ENCODE results near the gene MANF.
"Not testable (repeated sequence)": the region's sequence is repeated elsewhere in the genome, so short reads cannot be mapped to it uniquely, and the experiment has no call there.

Gene MANF

GRCh38 chr3:51354172-51354571 lies 30.9 kb upstream of the MANF start:
- peaks cover 19% of the 10 kb centered on the region; the same call in 1 of the 2 replicates for H3K36me3 ChIP-seq (ENCODE audit: control insufficient read depth, insufficient read depth, low read length)
- H3K9me3 ChIP-seq (ENCODE audit: control insufficient read depth, insufficient read depth, low read length), result no peaks in the 10 kb centered on the region
- no peak overlapping the region for H3K27ac ChIP-seq (ENCODE audit: low read depth, low read length)

GRCh38 chr3:51354731-51355615 lies 30.1 kb upstream of the MANF start:
- H3K27ac ChIP-seq (ENCODE audit: low read depth, low read length), result no peak overlapping the region
- no peak overlapping the region for H3K4me3 ChIP-seq (ENCODE audit: low read depth, low read length)
- no peaks in the 10 kb centered on the region for H3K4me1 ChIP-seq (ENCODE audit: control insufficient read depth, insufficient read depth, low read length)
- no peaks in the 10 kb centered on the region for H3K27me3 ChIP-seq (ENCODE audit: control insufficient read depth, insufficient read depth, low read length)
- H3K9me3 ChIP-seq (ENCODE audit: control insufficient read depth, insufficient read depth, low read length), result no peaks in the 10 kb centered on the region
- no peak overlapping the region for H3K9ac ChIP-seq (ENCODE audit: low read depth, low read length)
- H3K36me3 ChIP-seq (ENCODE audit: control insufficient read depth, insufficient read depth, low read length), result peaks cover 25% of the 10 kb centered on the region

More at GRCh38 chr3:51354172-51354571, 30.9 kb upstream of the MANF start:
- Histone ChIP-seq H3K4me1 (ENCODE audit: control insufficient read depth, insufficient read depth, low read length) (no peaks in the 10 kb centered on the region), H3K4me3 (ENCODE audit: low read depth, low read length) (no peak overlapping the region), H3K27me3 (ENCODE audit: control insufficient read depth, insufficient read depth, low read length) (no peaks in the 10 kb centered on the region), H3K9ac (ENCODE audit: low read depth, low read length) (no peak overlapping the region)

GRCh38 chr3:51355891-51356578 lies 29.1 kb upstream of the MANF start:
- Histone ChIP-seq H3K4me3 (ENCODE audit: low read depth, low read length) (no peak overlapping the region), H3K9ac (ENCODE audit: low read depth, low read length) (no peak overlapping the region), H3K27ac (ENCODE audit: low read depth, low read length) (no peak overlapping the region), H3K36me3 (ENCODE audit: control insufficient read depth, insufficient read depth, low read length) (peaks cover 32% of the 10 kb centered on the region), H3K4me1 (ENCODE audit: control insufficient read depth, insufficient read depth, low read length) (no peaks in the 10 kb centered on the region), H3K9me3 (ENCODE audit: control insufficient read depth, insufficient read depth, low read length) (no peaks in the 10 kb centered on the region), H3K27me3 (ENCODE audit: control insufficient read depth, insufficient read depth, low read length) (no peaks in the 10 kb centered on the region)

DNA sequence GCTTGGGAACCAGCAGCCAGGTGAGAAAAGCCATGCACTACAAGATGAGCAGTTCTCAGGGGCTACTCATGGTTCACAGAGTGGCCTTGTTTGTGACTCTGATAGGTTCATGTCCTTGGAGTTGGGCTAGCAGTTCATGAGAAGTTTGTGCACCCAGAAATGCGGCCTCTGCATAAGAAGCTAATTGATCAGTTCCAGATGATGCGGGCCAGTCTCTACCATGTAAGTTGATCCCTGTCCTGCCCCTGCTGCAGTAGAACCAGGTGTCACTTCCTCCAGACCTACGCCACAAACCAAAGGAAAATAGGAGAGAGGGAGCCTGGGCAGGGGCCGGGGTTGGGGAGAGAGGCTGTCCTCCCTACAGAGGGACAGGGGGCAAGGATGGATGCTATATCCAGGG lies 27.2 kb upstream of the MANF start:
- Histone ChIP-seq H3K27ac (ENCODE audit: low read depth, low read length) (no peak overlapping the region), H3K36me3 (ENCODE audit: control insufficient read depth, insufficient read depth, low read length) (peaks cover 34% of the 10 kb centered on the region), H3K4me1 (ENCODE audit: control insufficient read depth, insufficient read depth, low read length) (no peaks in the 10 kb centered on the region), H3K9me3 (ENCODE audit: control insufficient read depth, insufficient read depth, low read length) (no peaks in the 10 kb centered on the region), H3K4me3 (ENCODE audit: low read depth, low read length) (no peak overlapping the region), H3K27me3 (ENCODE audit: control insufficient read depth, insufficient read depth, low read length) (no peaks in the 10 kb centered on the region), H3K9ac (ENCODE audit: low read depth, low read length) (no peak overlapping the region)

GRCh38 chr3:51358981-51359380 lies 26.1 kb upstream of the MANF start:
- Histone ChIP-seq H3K27me3 (ENCODE audit: control insufficient read depth, insufficient read depth, low read length) (no peaks in the 10 kb centered on the region), H3K27ac (ENCODE audit: low read depth, low read length) (no peak overlapping the region), H3K9me3 (ENCODE audit: control insufficient read depth, insufficient read depth, low read length) (no peaks in the 10 kb centered on the region), H3K36me3 (ENCODE audit: control insufficient read depth, insufficient read depth, low read length) (peaks cover 37% of the 10 kb centered on the region), H3K4me3 (ENCODE audit: low read depth, low read length) (no peak overlapping the region), H3K4me1 (ENCODE audit: control insufficient read depth, insufficient read depth, low read length) (no peaks in the 10 kb centered on the region), H3K9ac (ENCODE audit: low read depth, low read length) (no peak overlapping the region)

GRCh38 chr3:51360806-51361205 lies 24.3 kb upstream of the MANF start:
- Histone ChIP-seq H3K4me1 (ENCODE audit: control insufficient read depth, insufficient read depth, low read length) (no peaks in the 10 kb centered on the region), H3K4me3 (ENCODE audit: low read depth, low read length) (no peak overlapping the region), H3K27me3 (ENCODE audit: control insufficient read depth, insufficient read depth, low read length) (no peaks in the 10 kb centered on the region), H3K9me3 (ENCODE audit: control insufficient read depth, insufficient read depth, low read length) (no peaks in the 10 kb centered on the region), H3K36me3 (ENCODE audit: control insufficient read depth, insufficient read depth, low read length) (peaks cover 37% of the 10 kb centered on the region), H3K9ac (ENCODE audit: low read depth, low read length) (no peak overlapping the region), H3K27ac (ENCODE audit: low read depth, low read length) (no peak overlapping the region)

GRCh38 chr3:51361746-51362145 lies 23.3 kb upstream of the MANF start:
- Histone ChIP-seq H3K4me3 (ENCODE audit: low read depth, low read length) (no peak overlapping the region), H3K9me3 (ENCODE audit: control insufficient read depth, insufficient read depth, low read length) (no peaks in the 10 kb centered on the region), H3K36me3 (ENCODE audit: control insufficient read depth, insufficient read depth, low read length) (peaks cover 32% of the 10 kb centered on the region), H3K27me3 (ENCODE audit: control insufficient read depth, insufficient read depth, low read length) (no peaks in the 10 kb centered on the region), H3K4me1 (ENCODE audit: control insufficient read depth, insufficient read depth, low read length) (no peaks in the 10 kb centered on the region), H3K27ac (ENCODE audit: low read depth, low read length) (no peak overlapping the region), H3K9ac (ENCODE audit: low read depth, low read length) (no peak overlapping the region)

GRCh38 chr3:51362476-51362875 lies 22.6 kb upstream of the MANF start:
- Histone ChIP-seq H3K9ac (ENCODE audit: low read depth, low read length) (no peak overlapping the region), H3K4me1 (ENCODE audit: control insufficient read depth, insufficient read depth, low read length) (no peaks in the 10 kb centered on the region), H3K36me3 (ENCODE audit: control insufficient read depth, insufficient read depth, low read length) (peaks cover 28% of the 10 kb centered on the region), H3K27ac (ENCODE audit: low read depth, low read length) (no peak overlapping the region), H3K27me3 (ENCODE audit: control insufficient read depth, insufficient read depth, low read length) (no peaks in the 10 kb centered on the region), H3K9me3 (ENCODE audit: control insufficient read depth, insufficient read depth, low read length) (no peaks in the 10 kb centered on the region), H3K4me3 (ENCODE audit: low read depth, low read length) (no peak overlapping the region)

GRCh38 chr3:51368276-51368675 lies 16.8 kb upstream of the MANF start:
- H3K27ac ChIP-seq (ENCODE audit: low read depth, low read length); H3K36me3 ChIP-seq (ENCODE audit: control insufficient read depth, insufficient read depth, low read length); H3K4me3 ChIP-seq (ENCODE audit: low read depth, low read length); H3K9ac ChIP-seq (ENCODE audit: low read depth, low read length); H3K9me3 ChIP-seq (ENCODE audit: control insufficient read depth, insufficient read depth, low read length); H3K4me1 ChIP-seq (ENCODE audit: control insufficient read depth, insufficient read depth, low read length); H3K27me3 ChIP-seq (ENCODE audit: control insufficient read depth, insufficient read depth, low read length): not testable (repeated sequence)

- no peak overlapping the region for H3K4me3 ChIP-seq (ENCODE audit: low read depth, low read length)
- no peaks in the 10 kb centered on the region for H3K4me1 ChIP-seq (ENCODE audit: control insufficient read depth, insufficient read depth, low read length)
- H3K27me3 ChIP-seq (ENCODE audit: control insufficient read depth, insufficient read depth, low read length), result no peaks in the 10 kb centered on the region
- H3K27ac ChIP-seq (ENCODE audit: low read depth, low read length), result no peak overlapping the region
- peaks cover 10% of the 10 kb centered on the region for H3K36me3 ChIP-seq (ENCODE audit: control insufficient read depth, insufficient read depth, low read length)
- H3K9ac ChIP-seq (ENCODE audit: low read depth, low read length), result no peak overlapping the region
- peaks cover 7% of the 10 kb centered on the region; the same call in 1 of the 2 replicates for H3K9me3 ChIP-seq (ENCODE audit: control insufficient read depth, insufficient read depth, low read length)
Observed at GRCh38 chr3:51371943-51372557, 13.0 kb upstream of the MANF start.

All from HUES48 (cell line).